SK-N-MC (cell line): ENCODE results near the gene ZNF783.

ENCODE experiments used
- DNase-seq: peaks from one replicate; pipeline ENCODE4 v3.0.0-alpha.2; 2011; ENCODE audit warnings: low read depth, low spot score
- H3K27ac ChIP-seq: fragments of 200-600 bp; sonication (generic); 2 replicates; pipeline ENCODE4 v1.5.1; 2016; ENCODE audit warnings: mixed run types
- H3K36me3 ChIP-seq: fragments of 200-600 bp; sonication (generic); 2 replicates; pipeline ENCODE4 v1.6.1; 2017; ENCODE audit warnings: antibody characterized with exemption, low read length, mixed read lengths; ENCODE audit not compliant: insufficient read depth
- H3K4me3 ChIP-seq: fragments of 200-600 bp; sonication (generic); 2 replicates; pipeline ENCODE4 v1.5.1; 2016
- H3K9ac ChIP-seq: fragments of 200-600 bp; sonication (generic); 2 replicates; pipeline ENCODE4 v1.8.0; 2017; ENCODE audit warnings: mixed run types, mixed read lengths; ENCODE audit not compliant: insufficient read length
- H3K9me3 ChIP-seq: fragments of 200-600 bp; sonication (generic); 2 replicates; pipeline ENCODE4 v1.6.1; 2017; ENCODE audit warnings: low read depth, mild to moderate bottlenecking, antibody characterized with exemption, low read length, moderate library complexity, mixed read lengths
- EZH2 ChIP-seq: fragments of 200-600 bp; sonication (generic); IDR thresholded peaks from one replicate; pipeline ENCODE4 v1.6.1; 2017; ENCODE audit warnings: antibody characterized with exemption
- FOXP2 ChIP-seq: optimal IDR thresholded peaks from 2 replicates; pipeline ENCODE3; 2011; ENCODE audit warnings: mild to moderate bottlenecking, moderate library complexity; ENCODE audit not compliant: insufficient read depth; ENCODE audit errors: extremely low read length, control extremely low read depth
- POLR2AphosphoS5 ChIP-seq: IDR thresholded peaks from 2 replicates; pipeline ENCODE4 v1.6.1; 2012; ENCODE audit warnings: mild to moderate bottlenecking, low read depth, low read length, borderline replicate concordance

The ZNF783 gene

GRCh38 chr7:149277871-149278270 lies 15.9 kb downstream of the ZNF783 start:
- Histone ChIP-seq H3K4me3 (no peak overlapping the region), H3K9ac (no peak overlapping the region), H3K9me3 (no peaks in the 10 kb centered on the region), H3K27ac (no peak overlapping the region), H3K36me3 (peaks cover 63% of the 10 kb centered on the region)
- no peak for DNase-seq
- no peak for TF ChIP-seq EZH2
- no peak for TF ChIP-seq POLR2AphosphoS5
- no peak for TF ChIP-seq FOXP2

- Histone ChIP-seq H3K4me3 (no peak overlapping the region), H3K9me3 (no peaks in the 10 kb centered on the region), H3K9ac (no peak overlapping the region), H3K27ac (no peak overlapping the region), H3K36me3 (peaks cover 58% of the 10 kb centered on the region)
- DNase-seq = no peak
- no peak for TF ChIP-seq POLR2AphosphoS5
Measured at GRCh38 chr7:149278396-149278795, 16.4 kb downstream of the ZNF783 start.

DNA sequence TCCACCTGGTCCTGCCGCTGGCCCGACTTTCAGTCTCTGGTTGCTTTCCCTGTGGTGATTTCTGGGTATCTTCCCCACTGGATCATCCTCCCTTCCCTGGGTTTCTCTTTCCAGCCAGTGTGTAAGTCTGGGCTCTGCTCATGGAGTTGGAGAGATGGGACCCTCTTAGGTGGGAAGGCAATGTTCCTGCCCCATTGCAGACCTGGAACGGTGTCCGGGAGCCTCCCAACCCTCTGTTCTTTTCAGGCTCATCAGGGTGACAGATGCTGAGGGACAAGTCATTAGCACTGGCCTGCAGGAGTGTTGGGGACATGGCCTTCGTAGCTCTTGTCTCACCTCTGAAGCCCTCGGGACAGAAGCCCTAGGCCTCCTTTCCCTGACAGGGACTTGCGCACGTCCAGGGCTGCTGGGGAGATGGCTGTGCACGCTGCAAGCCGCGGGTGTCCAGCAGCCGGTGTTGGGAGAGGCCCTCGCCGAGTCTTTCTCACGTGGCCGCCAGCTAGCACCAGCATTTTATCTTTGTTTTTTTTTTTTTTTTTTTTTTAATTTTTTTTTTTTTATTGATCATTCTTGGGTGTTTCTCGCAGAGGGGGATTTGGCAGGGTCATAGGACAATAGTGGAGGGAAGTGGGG lies 17.2 kb downstream of the ZNF783 start:
- H3K9me3 ChIP-seq = no peaks in the 10 kb centered on the region
- H3K27ac ChIP-seq = no peak overlapping the region
- H3K36me3 ChIP-seq = peaks cover 49% of the 10 kb centered on the region
- H3K4me3 ChIP-seq = no peak overlapping the region
- H3K9ac ChIP-seq = no peak overlapping the region
- no peak for DNase-seq
- no peak for TF ChIP-seq POLR2AphosphoS5
- no peak for TF ChIP-seq FOXP2
- no peak for TF ChIP-seq EZH2

- TF ChIP-seq EZH2 (no peak), FOXP2 (no peak), POLR2AphosphoS5 (no peak)
Measured at GRCh38 chr7:149280151-149280550, 18.2 kb downstream of the ZNF783 start.

DNA sequence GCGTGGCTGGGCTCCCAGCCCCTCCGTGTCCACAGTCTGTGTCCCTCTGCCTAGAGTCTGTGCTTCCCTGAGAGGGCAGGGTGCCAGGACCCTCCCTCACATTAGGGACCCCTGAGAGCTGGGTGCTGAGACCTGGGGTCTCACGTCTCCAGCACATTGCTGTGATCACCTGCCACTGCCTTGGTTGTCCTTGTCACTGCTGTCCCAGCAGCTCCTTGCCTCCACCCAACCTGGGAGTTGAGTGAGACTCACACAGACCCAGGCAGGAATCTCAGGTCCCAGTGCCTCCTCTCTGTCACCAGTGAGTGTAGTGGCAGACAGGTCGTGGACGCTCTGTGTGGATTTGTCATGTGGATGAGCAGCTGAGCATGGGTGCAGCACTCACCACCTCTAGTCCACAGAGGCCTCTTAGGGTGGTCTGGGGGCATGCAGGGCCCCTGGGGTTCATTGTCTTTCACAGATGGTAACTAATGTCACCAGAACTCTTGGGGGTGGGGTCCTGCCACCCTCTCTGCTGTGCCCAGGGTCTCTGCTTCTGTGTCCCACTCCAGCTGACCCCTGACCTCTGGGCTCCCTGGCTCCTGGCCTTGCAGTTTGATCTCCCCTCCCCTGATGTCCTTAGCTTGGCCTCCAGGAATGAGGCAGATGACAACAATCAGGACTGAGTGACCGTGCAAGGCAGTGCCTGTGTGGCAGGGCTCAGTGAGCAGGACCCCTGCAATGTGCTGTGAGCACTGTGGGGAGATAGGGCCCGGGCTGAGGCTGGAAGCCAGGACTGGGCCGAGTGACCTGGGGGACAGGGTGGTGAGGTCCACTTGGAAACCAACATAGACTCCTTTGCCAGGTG lies 18.9 kb downstream of the ZNF783 start:
- TF ChIP-seq FOXP2 = no peak
- TF ChIP-seq POLR2AphosphoS5 = no peak
- no peak for TF ChIP-seq EZH2
- no peak for DNase-seq
- Histone ChIP-seq H3K4me3 (no peak overlapping the region), H3K27ac (no peak overlapping the region), H3K9ac (no peak overlapping the region), H3K9me3 (no peaks in the 10 kb centered on the region), H3K36me3 (peaks cover 34% of the 10 kb centered on the region)

More at GRCh38 chr7:149280151-149280550, 18.2 kb downstream of the ZNF783 start:
- H3K27ac ChIP-seq = no peak overlapping the region
- H3K36me3 ChIP-seq = peaks cover 40% of the 10 kb centered on the region
- H3K4me3 ChIP-seq = no peak overlapping the region
- no peak for DNase-seq
- H3K9me3 ChIP-seq = no peaks in the 10 kb centered on the region
- no peak overlapping the region for H3K9ac ChIP-seq

DNA sequence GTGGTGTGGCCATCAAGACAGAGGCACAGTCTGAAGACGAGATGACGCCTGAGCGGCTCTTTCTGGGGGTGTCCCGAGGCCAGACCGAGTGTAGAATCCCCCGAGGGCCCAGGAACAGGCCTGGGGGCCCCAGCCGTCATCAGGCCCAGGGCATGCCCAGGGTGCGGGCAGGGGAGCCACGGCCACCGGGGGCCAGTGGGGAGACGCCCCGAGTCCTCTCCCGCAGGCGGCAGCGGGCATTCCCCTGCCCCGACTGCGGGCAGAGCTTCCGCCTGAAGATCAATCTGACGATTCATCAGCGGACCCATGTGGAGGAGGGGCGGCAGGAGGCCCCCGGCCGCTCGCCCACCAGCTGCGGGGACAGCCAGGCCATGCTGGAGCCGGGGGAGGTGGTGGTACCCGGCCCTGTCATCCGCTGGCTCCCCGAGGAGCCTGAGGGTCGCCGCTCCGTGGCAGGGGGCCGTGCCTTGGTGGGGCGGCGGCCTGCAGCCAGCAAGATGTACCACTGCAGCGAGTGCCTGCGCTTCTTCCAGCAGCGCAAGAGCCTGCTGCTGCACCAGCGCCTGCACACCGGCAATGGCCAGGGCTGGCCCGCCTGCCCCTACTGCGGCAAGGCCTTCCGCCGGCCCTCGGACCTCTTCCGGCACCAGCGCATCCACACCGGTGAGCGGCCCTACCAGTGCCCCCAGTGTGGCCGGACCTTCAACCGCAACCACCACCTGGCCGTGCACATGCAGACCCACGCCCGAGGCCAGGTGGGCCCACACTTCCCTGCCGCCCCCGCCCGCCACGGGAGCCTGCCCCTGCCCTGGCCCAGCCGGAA lies 19.7 kb downstream of the ZNF783 start:
- no peak overlapping the region for H3K27ac ChIP-seq

GRCh38 chr7:149282331-149282655 lies 20.3 kb downstream of the ZNF783 start:
- peaks cover 25% of the 10 kb centered on the region; the same call in 1 of the 2 replicates for H3K36me3 ChIP-seq
- no peak for DNase-seq
- no peak overlapping the region for H3K9ac ChIP-seq
- no peaks in the 10 kb centered on the region for H3K9me3 ChIP-seq
- H3K4me3 ChIP-seq = no peak overlapping the region
- TF ChIP-seq POLR2AphosphoS5 = no peak
- no peak for TF ChIP-seq EZH2
- TF ChIP-seq FOXP2 = no peak
- H3K27ac ChIP-seq = no peak overlapping the region

More for the DNA sequence above, 19.7 kb downstream of the ZNF783 start:
- Histone ChIP-seq H3K9me3 (no peaks in the 10 kb centered on the region), H3K4me3 (no peak overlapping the region), H3K9ac (no peak overlapping the region), H3K36me3 (peaks cover 29% of the 10 kb centered on the region; the same call in 1 of the 2 replicates)
- TF ChIP-seq FOXP2 (no peak), EZH2 (no peak), POLR2AphosphoS5 (no peak)
- DNase-seq = no peak

GRCh38 chr7:149283321-149283720 lies 21.3 kb downstream of the ZNF783 start:
- no peaks in the 10 kb centered on the region for H3K9me3 ChIP-seq
- no peak overlapping the region for H3K27ac ChIP-seq
- TF ChIP-seq FOXP2 (no peak), EZH2 (no peak), POLR2AphosphoS5 (no peak)
- no peak for DNase-seq
- H3K4me3 ChIP-seq = no peak overlapping the region
- no peak overlapping the region for H3K9ac ChIP-seq
- peaks cover 19% of the 10 kb centered on the region; the same call in 1 of the 2 replicates for H3K36me3 ChIP-seq
